Urothelium cell line (cell line): ENCODE measurements around the gene IFRD2.
"Not testable (repeated sequence)": the region's sequence is repeated elsewhere in the genome, so short reads cannot be mapped to it uniquely, and the experiment has no call there.

ENCODE experiments used
- DNase-seq: peaks from one replicate; pipeline ENCODE4 v3.0.0; 2011; ENCODE audit warnings: low spot score, mixed read lengths
- FAIRE-seq: peaks from 2 replicates; lab custom pipeline; 2011; peaks lifted over from hg19 to GRCh38; lab: Jason Lieb, UNC

IFRD2 gene

DNA sequence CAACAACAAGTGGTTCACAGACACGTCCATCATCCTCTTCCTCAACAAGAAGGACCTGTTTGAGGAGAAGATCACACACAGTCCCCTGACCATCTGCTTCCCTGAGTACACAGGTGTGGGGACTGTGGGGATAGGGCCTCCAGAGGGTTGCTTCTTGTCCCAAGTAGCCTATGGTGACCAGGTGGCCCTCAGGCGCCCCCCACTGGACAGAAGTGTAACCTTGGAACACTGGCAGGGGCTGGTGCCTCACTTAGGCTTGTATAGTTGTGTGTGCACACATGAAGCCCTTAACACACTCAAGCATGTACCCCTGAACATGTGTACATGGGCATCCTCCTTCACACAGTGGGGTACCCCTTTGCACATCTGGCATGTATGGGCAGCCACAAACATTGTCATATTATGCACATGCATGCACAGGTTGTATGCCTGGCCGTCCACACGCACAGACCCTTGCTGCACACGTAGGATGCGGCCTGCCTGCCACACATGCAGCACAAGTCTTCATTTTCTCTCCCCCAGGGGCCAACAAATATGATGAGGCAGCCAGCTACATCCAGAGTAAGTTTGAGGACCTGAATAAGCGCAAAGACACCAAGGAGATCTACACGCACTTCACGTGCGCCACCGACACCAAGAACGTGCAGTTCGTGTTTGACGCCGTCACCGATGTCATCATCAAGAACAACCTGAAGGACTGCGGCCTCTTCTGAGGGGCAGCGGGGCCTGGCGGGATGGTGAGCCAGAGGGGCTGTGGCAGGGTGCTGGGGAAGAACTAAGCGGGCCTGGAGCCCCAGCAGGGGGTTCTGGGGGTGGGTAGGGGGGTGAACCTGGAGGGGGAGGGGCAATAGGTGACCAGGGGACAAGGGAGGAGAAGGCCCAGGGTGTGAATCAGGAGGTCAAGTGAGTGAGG lies 35.0 kb downstream of the IFRD2 start:
- FAIRE-seq, result peak; percentile 92
- no peak for DNase-seq

- DNase-seq (no peak), FAIRE-seq (no peak)
Observed at GRCh38 chr3:50255251-50255615, 37.0 kb downstream of the IFRD2 start.

DNA sequence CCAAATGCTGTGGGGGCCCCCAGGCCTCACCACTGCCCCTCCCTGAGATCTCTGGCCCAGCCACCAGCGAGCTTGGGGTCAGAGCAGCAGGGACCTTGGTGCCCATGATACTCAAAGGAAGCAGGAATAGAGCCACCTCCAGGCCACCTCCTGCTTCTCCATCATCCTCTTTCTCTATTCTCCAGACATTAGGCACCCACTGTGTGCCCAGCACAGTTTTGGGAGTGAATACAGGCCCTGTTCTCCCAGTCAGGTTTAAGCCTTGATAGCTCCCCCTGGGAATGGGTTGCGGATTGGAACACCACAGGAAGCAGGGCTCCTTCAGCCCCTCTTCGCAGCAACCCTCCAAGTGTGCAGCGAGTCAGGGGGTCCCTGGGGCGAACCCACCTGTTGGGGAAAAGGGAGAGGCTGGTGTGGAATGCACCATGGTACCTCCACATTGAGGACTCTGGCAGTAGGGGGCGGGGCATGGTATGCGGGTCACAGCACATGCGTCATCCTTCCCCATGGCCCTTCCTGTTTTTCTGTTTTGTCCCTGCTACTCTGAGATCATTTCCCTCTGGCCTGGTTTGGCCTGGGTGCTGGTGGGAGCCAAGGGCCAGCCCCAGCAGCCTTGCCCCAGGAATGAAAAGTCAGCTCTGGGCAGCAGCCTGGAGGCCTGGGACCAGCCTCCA lies 37.5 kb downstream of the IFRD2 start:
- DNase-seq (no peak), FAIRE-seq (no peak)

DNA sequence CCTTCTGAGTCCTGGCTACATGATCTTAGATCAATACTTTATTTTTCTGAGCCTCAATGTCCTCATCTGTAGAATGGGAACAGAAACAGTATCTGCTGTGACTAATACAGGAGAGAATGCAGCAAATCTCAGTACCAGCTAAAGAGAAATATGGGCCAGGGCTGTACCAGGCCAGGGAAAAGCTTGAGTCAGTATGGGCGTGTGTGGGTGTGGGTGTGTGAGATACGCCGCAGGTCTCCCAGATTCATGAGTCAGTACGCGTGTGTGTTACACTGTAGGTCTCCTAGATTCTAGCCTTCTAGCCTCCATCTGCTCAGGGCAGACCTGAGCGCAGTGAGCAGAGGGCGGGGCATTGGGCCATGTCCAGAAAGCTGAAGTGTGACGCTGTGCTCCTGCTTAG lies 41.0 kb downstream of the IFRD2 start:
- FAIRE-seq (peak; percentile 58), DNase-seq (peak; percentile 52)

GRCh38 chr3:50250514-50250913 lies 41.7 kb downstream of the IFRD2 start:
- FAIRE-seq, result no peak
- DNase-seq, result no peak

DNA sequence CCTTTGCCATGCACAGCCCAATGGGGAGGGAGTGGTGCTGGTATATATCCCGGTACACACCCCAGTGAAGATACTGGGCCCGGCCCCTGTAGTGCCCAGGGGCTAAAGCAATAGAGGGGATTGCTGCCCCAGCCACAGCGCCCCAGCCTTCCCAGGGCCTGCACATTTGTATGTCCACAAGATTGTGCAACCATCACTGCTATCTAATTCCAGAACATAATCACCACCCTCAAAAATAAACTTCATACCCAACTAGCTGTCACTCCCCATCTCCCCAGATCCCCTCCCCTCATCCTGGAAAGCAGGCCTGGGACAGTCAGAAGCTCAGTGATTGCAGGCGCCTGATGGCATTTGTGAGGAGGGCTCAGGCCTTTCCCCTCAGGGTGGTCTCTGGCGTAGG lies 42.8 kb downstream of the IFRD2 start:
- DNase-seq (no peak), FAIRE-seq (no peak)

GRCh38 chr3:50248387-50248786 lies 43.8 kb downstream of the IFRD2 start:
- DNase-seq (no peak), FAIRE-seq (no peak)

DNA sequence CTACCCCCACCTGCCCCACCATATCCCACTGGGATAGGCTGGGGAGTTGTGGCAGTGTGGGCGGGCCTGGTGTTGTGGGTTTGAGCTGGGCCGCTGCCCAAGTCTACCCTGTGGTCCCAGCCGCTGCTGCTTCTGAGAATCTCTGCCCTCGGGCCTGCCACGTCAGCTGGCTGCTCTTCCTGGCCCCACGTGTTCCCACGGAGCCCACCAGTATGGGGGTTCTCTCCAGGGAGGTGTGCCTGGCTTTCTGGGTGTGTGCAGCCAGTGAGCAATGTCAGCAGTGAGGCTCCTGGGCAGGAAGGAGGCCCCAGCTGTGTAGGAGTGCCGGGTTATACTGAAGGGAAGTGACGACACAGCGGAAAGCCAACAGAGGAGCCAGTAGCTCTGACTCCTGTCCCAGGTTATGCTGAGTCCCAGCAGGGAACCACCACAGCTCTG lies 45.7 kb downstream of the IFRD2 start:
- no peak for FAIRE-seq
- no peak for DNase-seq

GRCh38 chr3:50245831-50246516 lies 46.3 kb downstream of the IFRD2 start:
- DNase-seq (peak; percentile 82), FAIRE-seq (no peak)

- FAIRE-seq, result no peak
Observed at GRCh38 chr3:50245251-50245745, 46.9 kb downstream of the IFRD2 start.

GRCh38 chr3:50244813-50245212 lies 47.4 kb downstream of the IFRD2 start:
- DNase-seq, FAIRE-seq: not testable (repeated sequence)

More at GRCh38 chr3:50245251-50245745, 46.9 kb downstream of the IFRD2 start:
- DNase-seq, result no peak

GRCh38 chr3:50243543-50243895 lies 48.7 kb downstream of the IFRD2 start:
- DNase-seq, result no peak
- no peak for FAIRE-seq

DNA sequence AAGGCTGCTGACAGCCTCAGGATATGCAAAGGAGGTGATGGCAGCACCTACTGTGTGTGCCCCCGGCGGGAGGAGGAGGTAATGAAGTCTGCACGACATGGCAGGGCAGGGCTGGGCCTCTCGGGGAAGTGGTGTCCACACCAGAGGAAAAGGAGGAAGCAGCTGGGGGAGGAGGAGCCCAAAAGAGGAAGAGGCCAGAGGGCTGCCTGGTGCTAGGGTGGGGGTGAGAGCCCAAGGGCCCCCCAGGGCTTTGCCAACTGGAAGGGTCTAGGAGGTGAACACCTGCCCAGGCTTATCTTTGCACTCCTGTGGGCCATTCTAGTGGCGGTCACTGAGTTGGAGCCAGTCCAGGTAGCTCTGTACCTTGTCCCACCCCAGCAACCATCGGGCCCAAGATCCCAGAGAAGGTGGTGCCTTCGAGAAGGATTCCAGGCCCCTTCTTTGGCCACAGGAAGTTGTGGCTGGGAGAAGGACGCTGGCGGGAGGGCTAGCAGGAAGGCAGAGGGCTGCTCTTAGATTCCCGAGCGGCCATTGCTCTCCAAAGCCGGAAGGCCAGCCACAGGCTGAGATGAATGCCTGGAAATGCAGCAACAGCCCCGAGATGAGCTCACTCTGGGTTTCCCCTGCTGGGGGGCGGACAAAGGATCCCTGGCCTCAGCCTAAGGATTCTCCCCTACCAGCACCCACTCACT lies 49.2 kb downstream of the IFRD2 start:
- FAIRE-seq, result no peak
- no peak for DNase-seq

DNA sequence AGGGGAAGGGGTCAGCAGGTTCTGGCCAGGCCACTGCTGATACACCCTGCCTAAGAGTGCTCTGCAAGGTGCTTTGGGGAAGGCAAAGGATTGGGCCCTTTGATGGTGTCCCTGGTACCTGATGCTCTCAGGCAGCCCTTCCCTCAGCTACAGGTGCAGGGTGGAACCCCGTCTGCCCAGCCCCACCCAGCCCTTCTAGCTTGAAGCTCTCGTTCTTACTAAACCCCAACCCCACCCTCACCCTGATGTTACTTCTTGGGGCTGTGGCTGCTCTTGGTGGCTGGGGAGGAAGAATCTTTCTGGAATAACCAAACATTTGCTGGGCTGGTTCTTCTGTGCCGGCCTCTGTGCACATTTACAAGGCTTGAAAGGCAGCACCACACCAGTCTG lies 49.9 kb downstream of the IFRD2 start:
- DNase-seq (no peak), FAIRE-seq (no peak)

- no peak for FAIRE-seq
- DNase-seq, result no peak
Observed at GRCh38 chr3:50241713-50242380, 50.4 kb downstream of the IFRD2 start.

- DNase-seq (no peak), FAIRE-seq (no peak)
Observed at GRCh38 chr3:50241163-50241562, 51.1 kb downstream of the IFRD2 start.

DNA sequence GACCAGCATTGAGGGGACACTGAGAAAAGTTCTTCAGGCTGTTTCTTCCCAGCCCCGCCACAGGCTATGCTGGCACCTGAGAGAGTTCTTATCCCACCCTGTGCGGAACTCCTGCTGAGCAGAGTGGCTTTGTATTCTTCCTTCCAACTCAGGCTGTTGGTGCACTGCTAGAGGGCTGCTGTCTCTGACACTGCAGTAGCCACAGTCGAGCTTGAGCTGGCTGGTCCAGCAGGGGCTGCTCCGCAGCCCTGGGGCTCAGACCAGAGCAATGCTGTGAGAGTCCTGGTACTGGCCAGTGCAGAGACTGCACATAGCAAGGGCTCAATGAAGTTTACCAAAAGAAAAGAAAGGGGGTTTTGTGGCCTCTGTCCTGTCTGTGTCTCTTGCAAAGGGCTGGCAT lies 52.6 kb downstream of the IFRD2 start:
- FAIRE-seq, result no peak
- no peak for DNase-seq

GRCh38 chr3:50238549-50239026 lies 53.6 kb downstream of the IFRD2 start:
- DNase-seq (peak; percentile 49), FAIRE-seq (peak; percentile 74)

DNA sequence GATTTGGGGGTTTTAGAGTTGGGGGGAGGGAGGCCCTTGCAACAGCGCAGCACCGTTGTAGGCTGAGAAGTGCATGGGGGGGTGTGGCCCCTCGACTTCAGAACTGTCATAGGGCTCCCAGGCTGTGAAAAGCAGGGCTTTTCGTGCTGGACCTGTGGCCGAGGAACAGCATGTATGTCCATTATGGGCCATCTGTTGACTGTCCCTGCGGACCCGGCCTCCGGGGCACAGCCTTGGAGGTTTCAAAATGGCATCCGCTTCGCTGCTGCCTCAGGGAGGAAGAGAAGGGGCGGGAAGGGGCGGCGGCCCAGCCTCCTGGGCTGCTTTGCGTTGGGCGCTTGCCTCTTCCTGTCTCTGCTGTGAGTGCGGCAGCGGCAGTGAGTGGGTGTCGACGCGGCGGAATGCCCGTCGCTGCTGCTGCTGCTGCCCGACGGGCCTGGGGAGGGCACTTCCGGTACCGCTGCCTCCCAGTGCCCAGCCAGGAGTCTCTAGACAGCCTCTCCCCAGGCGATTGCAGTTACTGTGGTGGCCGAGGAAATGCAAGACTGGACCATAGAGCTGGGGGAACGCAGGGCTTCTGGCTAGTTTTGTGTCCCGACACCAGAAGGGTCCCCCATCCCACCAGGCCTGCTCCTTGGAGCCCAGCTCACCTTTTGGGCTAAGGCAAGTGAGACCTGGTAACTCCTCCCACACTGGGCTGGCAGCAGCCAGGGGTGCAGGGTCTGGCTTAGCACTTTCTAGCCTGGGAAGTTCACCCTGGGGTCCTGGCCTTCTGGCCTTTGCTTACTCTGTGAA lies 54.3 kb downstream of the IFRD2 start:
- DNase-seq, result peak; percentile 90
- peak; percentile 90 for FAIRE-seq
